Activated CD4-positive, alpha-beta T cell treated with anti-CD3 and anti-CD28 coated beads, Interleukin-2, amount 10 ng/mL, durations not matched to agents 7 days and 5 days (primary cell): ENCODE data around the gene FOCAD. TPM values are rescaled to one million over a fixed set of nuclear protein-coding genes. Genes with fewer than 3 reads are reported as not detected.

ENCODE experiments used
- CTCF ChIA-PET: fragments of 350-600 bp; sonication (Branson Sonifier 250); formaldehyde crosslinking; loops from one replicate; lab custom pipeline; 2021; ENCODE audit warnings: antibody characterized with exemption; lab: Charles Lee
- POLR2A ChIA-PET: fragments of 350-600 bp; sonication (Branson Sonifier 250); formaldehyde crosslinking; loops from one replicate; lab custom pipeline; 2021; ENCODE audit warnings: antibody characterized with exemption; lab: Charles Lee
- DNase-seq: peaks from one replicate; pipeline ENCODE4 v3.0.0-alpha.2; 2020
- H3K27ac Mint-ChIP-seq: one replicate; pipeline ENCODE4 v1.8.0; 2021; ENCODE audit warnings: mild to moderate bottlenecking, moderate library complexity, mixed read lengths
- H3K27me3 Mint-ChIP-seq: one replicate; pipeline ENCODE4 v1.8.0; 2021; ENCODE audit warnings: mixed read lengths
- H3K36me3 Mint-ChIP-seq: one replicate; pipeline ENCODE4 v1.8.0; 2021; ENCODE audit warnings: low read depth, mixed read lengths
- H3K4me1 Mint-ChIP-seq: one replicate; pipeline ENCODE4 v1.8.0; 2021; ENCODE audit warnings: mixed read lengths
- H3K4me3 Mint-ChIP-seq: one replicate; pipeline ENCODE4 v1.8.0; 2021; ENCODE audit warnings: mild to moderate bottlenecking, moderate library complexity, mixed read lengths
- H3K9me3 Mint-ChIP-seq: one replicate; pipeline ENCODE4 v1.8.0; 2021; ENCODE audit warnings: mixed read lengths
- total RNA-seq, 2 experiments: library from RNA; stranded (reverse); gene quantifications; one replicate each; pipeline ENCODE4 v1.2.3, GENCODE V29; 2021

Gene FOCAD, protein sequence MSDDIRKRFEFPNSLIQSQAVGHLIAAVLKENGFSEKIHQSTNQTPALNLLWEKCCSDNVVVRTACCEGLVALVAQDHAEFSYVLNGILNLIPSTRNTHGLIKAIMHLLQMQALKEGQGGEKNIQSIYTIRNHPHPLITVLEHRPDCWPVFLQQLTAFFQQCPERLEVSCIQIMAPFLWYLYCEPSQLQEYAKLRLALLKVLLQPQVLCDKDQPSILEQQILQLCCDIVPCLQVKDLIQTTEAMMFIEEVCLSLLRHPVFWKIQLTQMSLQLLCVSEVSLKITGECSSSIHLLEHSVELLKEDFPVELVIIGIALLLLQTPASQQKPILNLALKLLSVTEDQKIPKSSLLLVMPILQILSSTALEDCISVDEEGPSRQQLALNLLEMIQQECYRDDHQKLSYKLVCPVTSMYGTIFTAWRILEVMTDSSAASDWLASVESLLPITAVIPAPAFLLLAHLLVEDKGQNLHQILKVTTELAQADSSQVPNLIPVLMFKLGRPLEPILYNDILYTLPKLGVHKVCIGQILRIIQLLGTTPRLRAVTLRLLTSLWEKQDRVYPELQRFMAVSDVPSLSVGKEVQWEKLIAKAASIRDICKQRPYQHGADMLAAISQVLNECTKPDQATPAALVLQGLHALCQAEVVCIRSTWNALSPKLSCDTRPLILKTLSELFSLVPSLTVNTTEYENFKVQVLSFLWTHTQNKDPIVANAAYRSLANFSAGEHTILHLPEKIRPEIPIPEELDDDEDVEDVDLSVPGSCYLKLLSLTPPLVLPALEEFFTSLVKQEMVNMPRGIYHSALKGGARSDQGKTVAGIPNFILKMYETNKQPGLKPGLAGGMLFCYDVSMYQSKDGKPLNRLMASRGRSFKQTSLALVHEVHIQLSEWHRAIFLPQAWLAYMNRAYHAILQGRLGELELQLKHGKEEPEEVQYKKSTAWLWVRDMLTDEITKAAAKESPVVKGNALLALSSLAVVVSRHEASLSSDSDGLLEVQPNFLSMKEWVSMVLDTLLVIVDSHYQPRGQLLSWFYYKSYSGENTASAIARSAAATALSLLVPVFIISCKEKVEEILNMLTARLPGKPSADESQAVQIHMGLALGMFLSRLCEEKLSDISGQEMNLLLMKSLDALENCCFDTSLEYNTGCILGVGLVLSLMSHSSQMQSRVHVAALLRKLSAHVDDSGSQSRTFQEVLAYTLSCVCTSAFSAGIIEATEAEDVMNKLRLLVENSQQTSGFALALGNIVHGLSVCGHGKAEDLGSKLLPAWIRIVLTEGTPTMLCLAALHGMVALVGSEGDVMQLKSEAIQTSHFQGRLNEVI (N-terminal part only)
- 10 to 100 TPM; 31.4 to 32.1 TPM for total RNA-seq

GRCh38 chr9:20684035-20684874, at the start of gene FOCAD:
FOCAD (plus strand) TSS chr9:20684259; CDS start chr9:20715354, 31,095 bp downstream.
- Mint-ChIP-seq H3K36me3 (peaks cover 1% of the 10 kb centered on the region), H3K27ac (peak within 1 kb of the TSS; percentile 88), H3K9me3 (no peaks in the 10 kb centered on the region), H3K27me3 (no peaks in the 10 kb centered on the region), H3K4me1 (peaks cover 26% of the 10 kb centered on the region), H3K4me3 (peak within 1 kb of the TSS; percentile 84)
- peak; percentile 96 for DNase-seq
- POLR2A ChIA-PET = no interaction called here
- CTCF ChIA-PET = interaction anchor here (0.6 to 1.8 kb wide), 10 partner anchors 17 to 700 kb away, joined by 3 to 8 read pairs (median 3); partner anchors contain the start of gene MLLT3

- Mint-ChIP-seq H3K4me1 (peaks cover 1% of the 10 kb centered on the region), H3K27ac (no peak overlapping the region), H3K4me3 (no peak overlapping the region), H3K9me3 (no peaks in the 10 kb centered on the region), H3K27me3 (peaks cover 38% of the 10 kb centered on the region), H3K36me3 (no peaks in the 10 kb centered on the region)
- ChIA-PET CTCF (interaction anchor here (1.1 kb wide), 1 partner anchor 10 kb away, joined by 4 read pairs; no protein-coding TSS in a partner anchor), POLR2A (no interaction called here)
- no peak for DNase-seq
Observed at GRCh38 chr9:20634895-20635294, 49.2 kb upstream of the FOCAD start.

GRCh38 chr9:20636888-20637440, 47.1 kb upstream of the FOCAD start:
- peaks cover 12% of the 10 kb centered on the region for H3K4me1 Mint-ChIP-seq
- H3K27me3 Mint-ChIP-seq = peaks cover 20% of the 10 kb centered on the region
- no peaks in the 10 kb centered on the region for H3K9me3 Mint-ChIP-seq
- H3K4me3 Mint-ChIP-seq = no peak overlapping the region
- ChIA-PET POLR2A (no interaction called here), CTCF (no interaction called here)
- no peak overlapping the region for H3K27ac Mint-ChIP-seq
- no peak for DNase-seq
- no peaks in the 10 kb centered on the region for H3K36me3 Mint-ChIP-seq

- Mint-ChIP-seq H3K4me3 (no peak overlapping the region), H3K4me1 (peaks cover 12% of the 10 kb centered on the region), H3K27ac (peak overlapping the region; percentile 68), H3K27me3 (peaks cover 12% of the 10 kb centered on the region), H3K9me3 (no peaks in the 10 kb centered on the region), H3K36me3 (peaks cover 1% of the 10 kb centered on the region)
- ChIA-PET POLR2A (no interaction called here), CTCF (interaction anchor here (1.3 kb wide), 3 partner anchors 11 to 16 kb away, joined by 4 to 5 read pairs (median 4); no protein-coding TSS in a partner anchor)
- DNase-seq = peak; percentile 71
Observed at GRCh38 chr9:20640331-20641187, 43.5 kb upstream of the FOCAD start.

DNA sequence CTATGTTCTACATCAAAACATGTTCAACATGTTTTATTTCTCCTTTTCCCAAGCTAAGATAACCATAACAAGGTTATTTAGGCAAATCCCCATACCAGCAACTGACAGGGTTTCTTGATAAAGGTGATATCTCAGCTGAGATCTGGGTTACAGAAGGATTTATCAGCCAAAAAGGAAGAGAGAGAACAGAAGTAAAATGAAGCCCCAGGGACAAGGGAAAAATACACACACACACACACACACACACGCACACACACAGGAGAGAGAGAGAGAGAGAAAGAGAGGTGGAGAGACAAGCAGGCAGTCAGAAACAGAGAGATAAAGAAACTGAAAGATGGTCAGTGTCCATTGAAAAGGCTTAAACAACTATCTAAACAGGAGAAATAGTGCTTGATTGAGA, 42.0 kb upstream of the FOCAD start:
- Mint-ChIP-seq H3K4me1 (peaks cover 12% of the 10 kb centered on the region), H3K27ac (no peak overlapping the region), H3K4me3 (no peak overlapping the region), H3K9me3 (no peaks in the 10 kb centered on the region), H3K27me3 (peaks cover 9% of the 10 kb centered on the region), H3K36me3 (peaks cover 1% of the 10 kb centered on the region)
- DNase-seq = no peak
- ChIA-PET POLR2A (no interaction called here), CTCF (no interaction called here)

DNA sequence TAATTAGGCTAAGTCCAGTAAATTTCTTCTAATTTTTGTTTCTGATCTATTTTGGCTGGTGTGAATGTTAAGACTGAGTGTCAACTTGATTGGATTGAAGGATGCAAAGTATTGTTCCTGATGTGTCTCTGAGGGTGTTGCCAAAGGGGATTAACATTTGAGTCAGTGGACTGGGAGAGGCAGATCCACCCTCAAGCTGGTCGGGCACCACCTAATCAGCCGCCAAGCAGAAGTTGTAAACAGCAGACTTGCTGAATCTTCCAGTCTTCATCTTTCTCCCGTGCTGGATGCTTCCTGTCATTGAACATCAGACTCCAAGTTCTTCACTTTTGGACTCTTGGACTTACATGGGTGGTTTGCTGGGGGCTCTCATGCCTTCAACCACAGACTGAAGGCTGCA, 40.4 kb upstream of the FOCAD start:
- Mint-ChIP-seq H3K27ac (no peak overlapping the region), H3K4me1 (peaks cover 12% of the 10 kb centered on the region), H3K27me3 (peaks cover 9% of the 10 kb centered on the region), H3K4me3 (no peak overlapping the region), H3K9me3 (no peaks in the 10 kb centered on the region), H3K36me3 (peaks cover 1% of the 10 kb centered on the region)
- DNase-seq = no peak
- ChIA-PET CTCF (no interaction called here), POLR2A (no interaction called here)

DNA sequence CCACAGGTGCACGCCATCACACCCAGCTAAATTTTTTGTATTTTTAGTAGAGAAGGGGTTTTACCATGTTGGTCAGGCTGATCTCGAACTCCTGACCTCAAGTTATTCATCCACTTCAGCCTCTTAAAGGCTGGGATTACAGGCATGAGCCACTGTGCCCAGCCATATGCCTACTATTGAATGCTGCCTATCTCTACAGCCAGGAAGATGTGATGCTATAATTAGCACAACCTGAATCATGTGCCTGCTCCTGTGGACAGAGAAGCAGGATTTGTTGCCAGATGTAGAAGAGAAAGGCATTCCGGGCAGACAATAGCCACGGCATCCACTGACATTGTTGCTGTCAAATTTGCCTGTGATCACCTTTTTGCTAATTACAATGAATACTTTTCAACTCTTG, 37.4 kb upstream of the FOCAD start:
- DNase-seq = no peak
- Mint-ChIP-seq H3K4me1 (no peaks in the 10 kb centered on the region), H3K36me3 (peaks cover 1% of the 10 kb centered on the region), H3K27ac (no peak overlapping the region), H3K27me3 (peaks cover 12% of the 10 kb centered on the region), H3K9me3 (no peaks in the 10 kb centered on the region), H3K4me3 (no peak overlapping the region)
- CTCF ChIA-PET = interaction anchor here (1.3 kb wide), 1 partner anchor 22 kb away, joined by 3 read pairs; no protein-coding TSS in a partner anchor
- POLR2A ChIA-PET = no interaction called here

GRCh38 chr9:20649381-20649780, 34.7 kb upstream of the FOCAD start:
- H3K36me3 Mint-ChIP-seq = no peaks in the 10 kb centered on the region
- H3K9me3 Mint-ChIP-seq = no peaks in the 10 kb centered on the region
- no peak overlapping the region for H3K27ac Mint-ChIP-seq
- DNase-seq = no peak
- H3K4me3 Mint-ChIP-seq = no peak overlapping the region
- H3K4me1 Mint-ChIP-seq = no peaks in the 10 kb centered on the region
- H3K27me3 Mint-ChIP-seq = peaks cover 9% of the 10 kb centered on the region
- CTCF ChIA-PET = no interaction called here
- POLR2A ChIA-PET = no interaction called here

DNA sequence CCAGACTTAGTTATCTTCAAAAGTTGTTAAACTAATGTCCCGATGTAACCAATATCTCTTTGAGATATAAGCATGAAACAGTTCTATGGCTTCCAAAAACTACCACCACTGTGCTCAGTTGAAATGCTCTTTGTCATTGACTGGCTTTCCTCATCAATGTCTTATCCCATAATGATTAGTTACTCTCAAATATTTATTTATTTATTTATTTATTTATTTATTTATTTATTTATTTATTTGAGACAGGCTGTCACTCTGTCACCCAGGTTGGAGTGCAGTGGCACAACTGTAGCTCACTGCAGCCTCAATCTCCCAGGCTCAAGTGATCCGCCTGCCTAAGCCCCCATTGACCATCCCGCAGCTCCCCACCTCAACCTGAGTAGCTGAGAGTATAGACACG, 33.7 kb upstream of the FOCAD start:
- H3K9me3 Mint-ChIP-seq = no peaks in the 10 kb centered on the region

GRCh38 chr9:20650750-20651299, 33.2 kb upstream of the FOCAD start:
- Mint-ChIP-seq H3K36me3 (no peaks in the 10 kb centered on the region), H3K27ac (no peak overlapping the region), H3K4me3 (no peak overlapping the region), H3K9me3 (no peaks in the 10 kb centered on the region), H3K4me1 (peaks cover 2% of the 10 kb centered on the region), H3K27me3 (peaks cover 9% of the 10 kb centered on the region)
- ChIA-PET POLR2A (no interaction called here), CTCF (interaction anchor here (0.6 kb wide), 1 partner anchor 661 kb away, joined by 3 read pairs; no protein-coding TSS in a partner anchor)
- no peak for DNase-seq

More for the DNA sequence above, 33.7 kb upstream of the FOCAD start:
- H3K4me1 Mint-ChIP-seq = peaks cover 2% of the 10 kb centered on the region
- ChIA-PET CTCF (interaction anchor here (0.6 kb wide), 1 partner anchor 660 kb away, joined by 3 read pairs; no protein-coding TSS in a partner anchor), POLR2A (no interaction called here)
- no peak overlapping the region for H3K27ac Mint-ChIP-seq
- H3K36me3 Mint-ChIP-seq = no peaks in the 10 kb centered on the region
- DNase-seq = no peak
- peaks cover 9% of the 10 kb centered on the region for H3K27me3 Mint-ChIP-seq
- H3K4me3 Mint-ChIP-seq = no peak overlapping the region
